Daoy (cell line): Measurements from ENCODE around the gene PIGT. TPM values are rescaled to one million over a fixed set of nuclear protein-coding genes. Genes with fewer than 3 reads are reported as not detected.

Experiments used
- DNase-seq: peaks from one replicate; pipeline ENCODE4 v3.0.0-alpha.2; 2015; ENCODE audit warnings: low read depth
- total RNA-seq: library from RNA; depleted of rRNA; stranded (reverse); fragments of >200 nt; shearing (Covaris generic); gene quantifications from 2 replicates; pipeline ENCODE4 v1.2.3, GENCODE V29; 2014; rRNA removed

Gene PIGT
- 51.3 and 58.7 TPM in 2 replicates for total RNA-seq

GRCh38 chr20:45415822-45416637 lies at the start of gene PIGT:
Gene PIGT (plus strand): TSS chr20:45416141. CDS start chr20:45416157, 16 bp downstream.
- DNase-seq = peak; percentile 87

- no peak for DNase-seq
These were observed 49.7 kb upstream of the PIGT start for GRCh38 chr20:45366192-45366591.

GRCh38 chr20:45366631-45367030 lies 49.3 kb upstream of the PIGT start:
- DNase-seq = no peak

- DNase-seq = no peak
These were observed 48.8 kb upstream of the PIGT start for GRCh38 chr20:45367126-45367525.

- DNase-seq = no peak
These were observed 47.5 kb upstream of the PIGT start for GRCh38 chr20:45368221-45368980.

GRCh38 chr20:45370571-45371160 lies 45.3 kb upstream of the PIGT start:
- DNase-seq = no peak

- DNase-seq = no peak
These were observed 43.7 kb upstream of the PIGT start for GRCh38 chr20:45372241-45372640.

GRCh38 chr20:45372646-45373352 lies 43.1 kb upstream of the PIGT start:
- DNase-seq = no peak

GRCh38 chr20:45373353-45374100 lies 42.4 kb upstream of the PIGT start:
- DNase-seq = peak; percentile 86

GRCh38 chr20:45374101-45374467 lies 41.9 kb upstream of the PIGT start:
- no peak for DNase-seq

GRCh38 chr20:45374966-45375365 lies 41.0 kb upstream of the PIGT start:
- no peak for DNase-seq

- DNase-seq = no peak
These were observed 38.7 kb upstream of the PIGT start for GRCh38 chr20:45377269-45377668.

GRCh38 chr20:45378191-45378590 lies 37.8 kb upstream of the PIGT start, which contains the start of gene TP53TG5:
Gene TP53TG5 (minus strand): TSS chr20:45378325. CDS start chr20:45378236, 89 bp downstream.
- DNase-seq = no peak

- DNase-seq = no peak
These were observed 28.7 kb upstream of the PIGT start for GRCh38 chr20:45387274-45387673.

- DNase-seq = no peak
These were observed 25.0 kb upstream of the PIGT start for GRCh38 chr20:45390931-45391330.

GRCh38 chr20:45391559-45391958 lies 24.4 kb upstream of the PIGT start:
- DNase-seq = no peak

GRCh38 chr20:45392733-45393132 lies 23.2 kb upstream of the PIGT start:
- DNase-seq = no peak

GRCh38 chr20:45394221-45395113 lies 21.5 kb upstream of the PIGT start:
- no peak for DNase-seq

GRCh38 chr20:45395114-45395415 lies 20.9 kb upstream of the PIGT start:
- no peak for DNase-seq

GRCh38 chr20:45399018-45399417 lies 16.9 kb upstream of the PIGT start:
- DNase-seq = no peak
